Measurements from ENCODE around the gene PDZRN3.

Gene PDZRN3

DNA sequence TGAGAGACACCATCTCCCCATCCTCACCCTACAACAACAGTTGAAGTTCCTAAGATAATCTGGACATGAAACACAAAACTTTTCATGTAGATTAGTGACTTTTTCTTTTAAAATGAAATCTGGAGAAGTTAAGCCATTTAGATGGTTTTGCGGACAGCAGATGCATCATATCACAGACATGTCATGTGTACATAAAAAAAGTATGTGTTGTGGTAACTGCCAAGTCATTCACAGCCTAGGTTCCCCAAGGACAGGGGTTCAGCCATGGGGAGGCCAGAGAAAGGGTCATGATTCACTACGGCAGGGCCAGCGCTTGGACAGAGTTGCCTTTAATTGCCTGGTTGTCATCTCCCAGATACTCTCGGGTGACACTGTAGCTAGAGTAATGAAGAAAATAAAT, 163.2 kb downstream of the PDZRN3 start:
- DNase-seq (ENCODE audit: low read depth, low spot score), result no peak
- no peak overlapping the region for H3K4me3 ChIP-seq (ENCODE audit: low read depth, low read length)
- ChIA-PET POLR2A (no interaction called here), CTCF (interaction anchor here (1.0 to 1.9 kb wide), 3 partner anchors 27 to 40 kb away, joined by 3 to 6 read pairs (median 4); no protein-coding TSS in a partner anchor)
- TF ChIP-seq, protein P1, sequence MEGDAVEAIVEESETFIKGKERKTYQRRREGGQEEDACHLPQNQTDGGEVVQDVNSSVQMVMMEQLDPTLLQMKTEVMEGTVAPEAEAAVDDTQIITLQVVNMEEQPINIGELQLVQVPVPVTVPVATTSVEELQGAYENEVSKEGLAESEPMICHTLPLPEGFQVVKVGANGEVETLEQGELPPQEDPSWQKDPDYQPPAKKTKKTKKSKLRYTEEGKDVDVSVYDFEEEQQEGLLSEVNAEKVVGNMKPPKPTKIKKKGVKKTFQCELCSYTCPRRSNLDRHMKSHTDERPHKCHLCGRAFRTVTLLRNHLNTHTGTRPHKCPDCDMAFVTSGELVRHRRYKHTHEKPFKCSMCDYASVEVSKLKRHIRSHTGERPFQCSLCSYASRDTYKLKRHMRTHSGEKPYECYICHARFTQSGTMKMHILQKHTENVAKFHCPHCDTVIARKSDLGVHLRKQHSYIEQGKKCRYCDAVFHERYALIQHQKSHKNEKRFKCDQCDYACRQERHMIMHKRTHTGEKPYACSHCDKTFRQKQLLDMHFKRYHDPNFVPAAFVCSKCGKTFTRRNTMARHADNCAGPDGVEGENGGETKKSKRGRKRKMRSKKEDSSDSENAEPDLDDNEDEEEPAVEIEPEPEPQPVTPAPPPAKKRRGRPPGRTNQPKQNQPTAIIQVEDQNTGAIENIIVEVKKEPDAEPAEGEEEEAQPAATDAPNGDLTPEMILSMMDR (IDR thresholded peaks at IDR 0.05; ENCODE audit: insufficient read depth, low read length, missing control alignments), result no peak

DNA sequence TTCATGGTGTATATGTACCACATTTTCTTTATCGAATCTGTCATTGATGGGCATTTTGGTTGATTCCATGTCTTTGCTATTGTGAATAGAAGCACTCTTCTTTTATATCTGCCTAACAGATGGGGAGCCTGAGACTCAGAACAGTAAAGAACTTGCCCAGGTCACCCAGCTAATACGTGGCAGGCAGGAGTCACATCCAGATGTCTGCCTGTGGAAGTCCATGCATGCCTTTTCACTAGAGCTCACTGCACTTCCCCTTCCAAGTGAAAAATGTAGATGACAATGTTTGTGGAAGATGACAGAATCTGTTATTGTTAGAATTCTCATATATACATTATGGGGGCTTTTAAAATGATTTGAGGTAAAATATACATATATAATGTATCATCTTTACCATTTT, 165.0 kb downstream of the PDZRN3 start:
- CTCF ChIA-PET, result interaction anchor here (1.6 kb wide), 1 partner anchor 21 kb away, joined by 3 read pairs; no protein-coding TSS in a partner anchor
- POLR2A ChIA-PET, result no interaction called here
- H3K4me3 ChIP-seq (ENCODE audit: low read depth, low read length), result no peak overlapping the region
- TF ChIP-seq, protein P1 (IDR thresholded peaks at IDR 0.05; ENCODE audit: insufficient read depth, low read length, missing control alignments), result no peak
- no peak for DNase-seq (ENCODE audit: low read depth, low spot score)

DNA sequence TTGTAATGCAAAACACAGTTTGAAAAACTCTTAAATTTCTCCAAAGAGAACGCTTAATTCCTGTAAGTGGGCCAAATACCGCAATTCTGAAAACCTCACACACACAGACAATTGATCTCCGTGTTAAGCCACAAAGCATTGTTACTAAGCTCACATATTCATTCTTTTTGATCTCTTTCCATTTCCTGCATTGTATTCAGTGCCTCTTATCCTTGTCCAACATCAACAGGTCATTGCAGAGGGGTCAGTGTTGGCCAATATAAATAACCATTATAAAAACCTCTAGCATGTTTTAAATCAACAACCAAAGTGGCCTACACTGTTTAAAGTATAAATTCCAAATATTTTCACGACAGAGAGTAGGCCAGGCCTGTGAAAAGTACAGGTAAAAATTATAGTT, 171.1 kb downstream of the PDZRN3 start:
- DNase-seq (ENCODE audit: low read depth, low spot score), result no peak
- CTCF ChIA-PET, result interaction anchor here (0.8 to 1.5 kb wide), 7 partner anchors 31 to 1548 kb away, joined by 3 to 5 read pairs (median 4); partner anchors contain the start of gene PDZRN3
- POLR2A ChIA-PET, result no interaction called here

DNA sequence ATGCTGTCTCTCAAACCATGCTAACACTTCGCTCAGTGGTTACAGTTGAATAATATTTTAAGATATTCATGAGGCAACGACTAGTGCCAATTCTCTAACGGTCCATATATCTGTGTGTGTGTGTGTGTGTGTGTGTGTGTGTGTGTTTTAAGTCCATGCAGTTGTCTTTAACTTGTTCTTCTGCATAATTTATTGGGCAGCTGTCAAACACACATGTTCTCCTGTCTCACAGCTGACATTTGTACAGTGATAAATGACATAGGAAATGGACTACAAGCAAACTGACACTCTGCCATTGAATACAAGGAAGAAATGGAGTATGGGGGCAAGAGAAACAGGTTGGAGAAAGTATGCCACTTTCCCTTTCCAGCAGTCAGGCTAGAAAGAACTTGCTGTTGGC, 172.0 kb downstream of the PDZRN3 start:
- H3K4me3 ChIP-seq (ENCODE audit: low read depth, low read length), result no peak overlapping the region
- TF ChIP-seq, protein P1 (IDR thresholded peaks at IDR 0.05; ENCODE audit: insufficient read depth, low read length, missing control alignments), result no peak
- no peak for DNase-seq (ENCODE audit: low read depth, low spot score)
- ChIA-PET CTCF (interaction anchor here (1.0 to 1.5 kb wide), 5 partner anchors 21 to 396 kb away, joined by 3 to 5 read pairs (median 4); no protein-coding TSS in a partner anchor), POLR2A (no interaction called here)

More for the DNA sequence above, 171.1 kb downstream of the PDZRN3 start:
- no peak overlapping the region for H3K4me3 ChIP-seq (ENCODE audit: low read depth, low read length)
- TF ChIP-seq, protein P1 (IDR thresholded peaks at IDR 0.05; ENCODE audit: insufficient read depth, low read length, missing control alignments), result no peak

DNA sequence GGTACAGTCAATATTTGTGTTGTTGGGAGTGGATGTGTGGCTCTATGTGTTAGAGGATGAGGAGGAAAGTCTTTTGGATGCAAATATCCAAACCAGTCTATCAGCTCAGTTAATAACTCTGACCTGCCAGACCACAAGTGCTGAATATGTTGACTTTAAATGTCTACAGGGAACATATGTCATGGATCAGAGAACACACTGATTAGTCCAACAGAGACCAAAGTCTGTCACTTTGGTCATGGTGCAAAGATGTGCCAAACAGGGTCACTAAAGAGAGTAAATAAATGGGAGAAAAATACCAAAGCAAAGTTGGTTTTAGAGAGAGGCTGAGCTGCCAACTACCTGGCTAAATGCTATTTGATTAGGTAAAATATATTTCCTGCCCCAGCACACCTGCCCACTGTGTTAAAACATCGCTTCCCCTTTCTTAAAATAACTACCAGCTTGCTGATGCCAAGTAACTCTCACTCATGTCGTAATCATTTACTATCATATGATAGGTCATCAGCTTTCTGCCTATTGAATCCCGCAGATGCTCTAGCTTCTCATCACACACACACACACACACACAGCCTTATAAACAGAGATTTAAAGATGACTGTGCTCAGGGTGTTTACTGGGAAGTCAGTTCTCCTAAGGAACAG, 173.3 kb downstream of the PDZRN3 start:
- H3K4me3 ChIP-seq (ENCODE audit: low read depth, low read length), result no peak overlapping the region
- TF ChIP-seq, protein P1 (IDR thresholded peaks at IDR 0.05; ENCODE audit: insufficient read depth, low read length, missing control alignments), result no peak
- ChIA-PET CTCF (interaction anchor here (0.7 to 1.7 kb wide), 5 partner anchors 17 to 821 kb away, joined by 3 to 5 read pairs (median 3); no protein-coding TSS in a partner anchor), POLR2A (no interaction called here)
- no peak for DNase-seq (ENCODE audit: low read depth, low spot score)

DNA sequence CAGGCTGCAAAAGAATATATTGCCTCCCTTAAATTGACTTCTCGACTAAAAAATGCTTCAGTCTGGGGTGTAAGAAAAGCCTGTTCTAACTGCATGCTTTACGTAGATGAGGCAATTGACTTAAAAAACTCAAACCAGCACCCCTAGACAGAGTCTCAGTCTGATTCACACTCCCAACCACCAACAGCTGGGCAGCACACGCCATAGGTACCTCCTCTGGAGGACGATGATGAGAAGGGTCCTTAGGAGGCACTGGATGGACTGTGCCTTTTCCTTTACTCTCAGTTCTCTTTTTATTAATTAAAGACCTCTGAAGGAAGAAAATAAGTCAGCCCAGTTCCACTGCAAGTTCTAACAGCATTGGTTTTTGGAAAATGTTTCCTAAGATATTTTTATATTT, 175.0 kb downstream of the PDZRN3 start:
- POLR2A ChIA-PET, result no interaction called here
- CTCF ChIA-PET, result interaction anchor here (1.2 to 1.7 kb wide), 4 partner anchors 16 to 52 kb away, joined by 3 to 7 read pairs (median 4); no protein-coding TSS in a partner anchor
- TF ChIP-seq, protein P1 (IDR thresholded peaks at IDR 0.05; ENCODE audit: insufficient read depth, low read length, missing control alignments), result no peak
- no peak overlapping the region for H3K4me3 ChIP-seq (ENCODE audit: low read depth, low read length)
- DNase-seq (ENCODE audit: low read depth, low spot score), result no peak

Measured in AG04449 (cell line).